Neural progenitor cell (in vitro differentiated cells): ENCODE data around the gene GLP2R. TPM values are rescaled to one million over a fixed set of nuclear protein-coding genes. Genes with fewer than 3 reads are reported as not detected.

Experiments used
- DNase-seq: peaks from one replicate; pipeline ENCODE4 v3.0.0-alpha.2; 2016; ENCODE audit warnings: low spot score
- H2AFZ ChIP-seq: fragments of 200-600 bp; sonication (generic); replicated peaks from 2 replicates; pipeline ENCODE4 v1.6.1; 2016; ENCODE audit warnings: antibody characterized with exemption
- H3F3A ChIP-seq: fragments of 200-600 bp; sonication (generic); 2 replicates; pipeline ENCODE4 v1.6.1; 2016; ENCODE audit warnings: antibody characterized with exemption, low read depth
- H3K27ac ChIP-seq: fragments of 200-600 bp; sonication (generic); 2 replicates; pipeline ENCODE4 v1.5.1; 2016; ENCODE audit warnings: mild to moderate bottlenecking
- H3K27me3 ChIP-seq: fragments of 200-600 bp; sonication (generic); 2 replicates; pipeline ENCODE4 v1.6.1; 2016; ENCODE audit warnings: mild to moderate bottlenecking, moderate library complexity
- H3K36me3 ChIP-seq: fragments of 200-600 bp; sonication (generic); 2 replicates; pipeline ENCODE4 v1.5.1; 2016
- H3K4me1 ChIP-seq: fragments of 200-600 bp; sonication (generic); 2 replicates; pipeline ENCODE4 v1.6.1; 2016; ENCODE audit warnings: mixed run types
- H3K4me2 ChIP-seq: fragments of 200-600 bp; sonication (generic); 2 replicates; pipeline ENCODE4 v1.6.1; 2016
- H3K4me3 ChIP-seq: fragments of 200-600 bp; sonication (generic); 2 replicates; pipeline ENCODE4 v1.5.1; 2016
- H3K79me2 ChIP-seq: fragments of 200-600 bp; sonication (generic); 2 replicates; pipeline ENCODE4 v1.6.1; 2016; ENCODE audit warnings: low read depth
- H3K9ac ChIP-seq: fragments of 200-600 bp; sonication (generic); 2 replicates; pipeline ENCODE4 v1.6.1; 2016
- H3K9me3 ChIP-seq: fragments of 200-600 bp; sonication (generic); 2 replicates; pipeline ENCODE4 v1.5.1; 2016; ENCODE audit warnings: low read depth
- H4K20me1 ChIP-seq: fragments of 200-600 bp; sonication (generic); 2 replicates; pipeline ENCODE4 v1.6.1; 2016; ENCODE audit warnings: low read depth
- H3K27ac Mint-ChIP-seq: 3 replicates; pipeline ENCODE4 v1.8.0; 2021; ENCODE audit warnings: mixed read lengths
- H3K27me3 Mint-ChIP-seq: 2 replicates; pipeline ENCODE4 v1.8.0; 2022; ENCODE audit warnings: low read depth, mild to moderate bottlenecking, inconsistent platforms, moderate library complexity, mixed read lengths; ENCODE audit not compliant: insufficient read depth
- H3K36me3 Mint-ChIP-seq: 3 replicates; pipeline ENCODE4 v1.8.0; 2021; ENCODE audit warnings: mixed read lengths
- H3K4me1 Mint-ChIP-seq: 3 replicates; pipeline ENCODE4 v1.8.0; 2021; ENCODE audit warnings: mixed read lengths
- H3K4me3 Mint-ChIP-seq: 3 replicates; pipeline ENCODE4 v1.8.0; 2021; ENCODE audit warnings: mild to moderate bottlenecking, moderate library complexity, mixed read lengths
- H3K9me3 Mint-ChIP-seq: 3 replicates; pipeline ENCODE4 v1.8.0; 2020; ENCODE audit warnings: mixed read lengths
- CTCF ChIP-seq: fragments of 200-600 bp; sonication (generic); IDR thresholded peaks from 2 replicates; pipeline ENCODE4 v1.5.1; 2017; ENCODE audit warnings: antibody characterized with exemption, mild to moderate bottlenecking
- EZH2 ChIP-seq: fragments of 200-600 bp; sonication (generic); IDR thresholded peaks from 2 replicates; pipeline ENCODE4 v1.6.1; 2017; ENCODE audit warnings: antibody characterized with exemption, mild to moderate bottlenecking, moderate library complexity
- EZH2phosphoT487 ChIP-seq: fragments of 200-600 bp; sonication (generic); IDR thresholded peaks from 2 replicates; pipeline ENCODE4 v1.6.1; 2017; ENCODE audit warnings: antibody characterized with exemption
- total RNA-seq: library from RNA; depleted of rRNA; stranded (reverse); fragments of >200 nt; gene quantifications from 2 replicates; pipeline ENCODE4 v1.2.3, GENCODE V29; 2015; ENCODE audit warnings: low replicate concordance

The GLP2R gene
- total RNA-seq, 1 donor from 2014 or later = not detected

GRCh38 chr17:9811537-9811936, 14.2 kb upstream of the GLP2R start:
- H3K9ac ChIP-seq = no peak overlapping the region
- H3K4me3 ChIP-seq = no peak overlapping the region
- H3K9me3 Mint-ChIP-seq = peaks cover 3% of the 10 kb centered on the region
- no peaks in the 10 kb centered on the region for H3K9me3 ChIP-seq
- H4K20me1 ChIP-seq = no peaks in the 10 kb centered on the region
- H3K79me2 ChIP-seq = no peaks in the 10 kb centered on the region
- H3K27ac Mint-ChIP-seq = no peak overlapping the region
- H2AFZ ChIP-seq = no peak overlapping the region
- H3K4me3 Mint-ChIP-seq = no peak overlapping the region
- peaks cover 9% of the 10 kb centered on the region for H3K4me1 Mint-ChIP-seq
- no peaks in the 10 kb centered on the region for H3K4me1 ChIP-seq
- no peaks in the 10 kb centered on the region for H3K36me3 Mint-ChIP-seq
- H3K36me3 ChIP-seq = no peaks in the 10 kb centered on the region
- TF ChIP-seq EZH2 = no peak
- TF ChIP-seq CTCF = no peak
- no peak for TF ChIP-seq EZH2phosphoT487
- H3K27me3 ChIP-seq = no peaks in the 10 kb centered on the region
- H3F3A ChIP-seq = no peaks in the 10 kb centered on the region
- H3K27ac ChIP-seq = no peak overlapping the region
- DNase-seq = no peak
- H3K27me3 Mint-ChIP-seq = peaks cover 6% of the 10 kb centered on the region
- no peak overlapping the region for H3K4me2 ChIP-seq

GRCh38 chr17:9813166-9813565, 12.6 kb upstream of the GLP2R start:
- no peaks in the 10 kb centered on the region for H3K27me3 ChIP-seq
- no peaks in the 10 kb centered on the region for H3K9me3 ChIP-seq
- H4K20me1 ChIP-seq = no peaks in the 10 kb centered on the region
- H3K4me1 Mint-ChIP-seq = peaks cover 6% of the 10 kb centered on the region
- H3K27ac Mint-ChIP-seq = no peak overlapping the region
- DNase-seq = no peak
- H3K27ac ChIP-seq = no peak overlapping the region
- no peak overlapping the region for H3K9ac ChIP-seq
- no peak overlapping the region for H3K4me2 ChIP-seq
- peaks cover 7% of the 10 kb centered on the region for H3K27me3 Mint-ChIP-seq
- H3K4me3 Mint-ChIP-seq = no peak overlapping the region
- no peaks in the 10 kb centered on the region for H3K36me3 ChIP-seq
- H3F3A ChIP-seq = no peaks in the 10 kb centered on the region
- no peaks in the 10 kb centered on the region for H3K79me2 ChIP-seq
- H3K36me3 Mint-ChIP-seq = no peaks in the 10 kb centered on the region
- H3K4me3 ChIP-seq = no peak overlapping the region
- no peak for TF ChIP-seq EZH2
- peaks cover 3% of the 10 kb centered on the region for H3K9me3 Mint-ChIP-seq
- H2AFZ ChIP-seq = no peak overlapping the region
- no peaks in the 10 kb centered on the region for H3K4me1 ChIP-seq

GRCh38 chr17:9814337-9814945, 11.3 kb upstream of the GLP2R start:
- peaks cover 5% of the 10 kb centered on the region for H3K27me3 Mint-ChIP-seq
- H3K4me3 ChIP-seq = no peak overlapping the region
- no peaks in the 10 kb centered on the region for H3K9me3 ChIP-seq
- peaks cover 6% of the 10 kb centered on the region for H3K4me1 Mint-ChIP-seq
- H3F3A ChIP-seq = no peaks in the 10 kb centered on the region
- no peak overlapping the region for H2AFZ ChIP-seq
- H3K27ac ChIP-seq = no peak overlapping the region
- DNase-seq = no peak
- H3K36me3 ChIP-seq = no peaks in the 10 kb centered on the region
- H3K4me3 Mint-ChIP-seq = no peak overlapping the region
- no peaks in the 10 kb centered on the region for H3K27me3 ChIP-seq
- no peaks in the 10 kb centered on the region for H3K79me2 ChIP-seq
- no peak for TF ChIP-seq EZH2phosphoT487
- no peak for TF ChIP-seq CTCF
- no peak for TF ChIP-seq EZH2
- H3K27ac Mint-ChIP-seq = peak overlapping the region; percentile 61
- no peak overlapping the region for H3K9ac ChIP-seq
- H3K36me3 Mint-ChIP-seq = no peaks in the 10 kb centered on the region
- peaks cover 3% of the 10 kb centered on the region for H3K9me3 Mint-ChIP-seq
- H3K4me2 ChIP-seq = no peak overlapping the region
- H3K4me1 ChIP-seq = no peaks in the 10 kb centered on the region
- no peaks in the 10 kb centered on the region for H4K20me1 ChIP-seq

- TF ChIP-seq EZH2phosphoT487 (no peak), CTCF (no peak), EZH2 (no peak)
- no peak overlapping the region for H3K4me3 ChIP-seq
- H3K27me3 ChIP-seq = no peaks in the 10 kb centered on the region
- no peak overlapping the region for H3K4me3 Mint-ChIP-seq
- no peaks in the 10 kb centered on the region for H3K9me3 ChIP-seq
- H3K27ac ChIP-seq = no peak overlapping the region
- no peak overlapping the region for H2AFZ ChIP-seq
- no peak overlapping the region for H3K4me2 ChIP-seq
- DNase-seq = no peak
- H3K27ac Mint-ChIP-seq = peak overlapping the region; percentile 3
- no peaks in the 10 kb centered on the region for H3K79me2 ChIP-seq
- no peak overlapping the region for H3K9ac ChIP-seq
- no peaks in the 10 kb centered on the region for H3K36me3 ChIP-seq
- H3K9me3 Mint-ChIP-seq = peaks cover 3% of the 10 kb centered on the region
- H3K4me1 Mint-ChIP-seq = peaks cover 6% of the 10 kb centered on the region
- H4K20me1 ChIP-seq = no peaks in the 10 kb centered on the region
- peaks cover 5% of the 10 kb centered on the region for H3K27me3 Mint-ChIP-seq
- H3K36me3 Mint-ChIP-seq = no peaks in the 10 kb centered on the region
- H3F3A ChIP-seq = no peaks in the 10 kb centered on the region
- peaks cover 3% of the 10 kb centered on the region for H3K4me1 ChIP-seq
Measured at GRCh38 chr17:9816472-9816871, 9.3 kb upstream of the GLP2R start.
